ENCODE results near the gene PHIP. TPM values are rescaled to one million over a fixed set of nuclear protein-coding genes. Genes with fewer than 3 reads are reported as not detected.
A peak's percentile ranks its signal among the peaks of the same experiment; 100 is the strongest.
"Not testable (repeated sequence)": the region's sequence is repeated elsewhere in the genome, so short reads cannot be mapped to it uniquely, and the experiment has no call there.

PHIP gene
- total RNA-seq, 2 experiments from 2014 or later, result 29.1 to 30.2 TPM

- H3K27me3 Mint-ChIP-seq (ENCODE audit: low read depth), result peaks cover 24% of the 10 kb centered on the region
- peak overlapping the region; percentile 53 for H3K4me3 Mint-ChIP-seq
- H3K27ac Mint-ChIP-seq, result no peak overlapping the region
- peak; percentile 83 for ATAC-seq
- POLR2A ChIA-PET, result interaction anchor here (1.0 to 1.1 kb wide), 2 partner anchors 16 to 167 kb away, joined by 3 read pairs; partner anchors contain the start of gene PHIP
- H3K9me3 Mint-ChIP-seq (ENCODE audit: insufficient read depth), result no peaks in the 10 kb centered on the region
- DNase-seq, result peak; percentile 30
- H3K4me1 Mint-ChIP-seq (ENCODE audit: low read depth), result peaks cover 18% of the 10 kb centered on the region
- CTCF ChIA-PET, result no interaction called here
- peaks cover 12% of the 10 kb centered on the region for H3K36me3 Mint-ChIP-seq (ENCODE audit: low read depth)
Measured at GRCh38 chr6:78910591-78911171, 167.4 kb downstream of the PHIP start.

- Mint-ChIP-seq H3K27ac (no peak overlapping the region), H3K4me3 (peak overlapping the region; percentile 53), H3K27me3 (ENCODE audit: low read depth) (peaks cover 24% of the 10 kb centered on the region), H3K4me1 (ENCODE audit: low read depth) (peaks cover 18% of the 10 kb centered on the region), H3K9me3 (ENCODE audit: insufficient read depth) (no peaks in the 10 kb centered on the region), H3K36me3 (ENCODE audit: low read depth) (peaks cover 12% of the 10 kb centered on the region)
- ATAC-seq (no peak), DNase-seq (no peak)
- ChIA-PET CTCF (no interaction called here), POLR2A (interaction anchor here (1.1 kb wide), 1 partner anchor 168 kb away, joined by 3 read pairs; the partner anchor contains the start of gene PHIP)
Measured at GRCh38 chr6:78910010-78910409, 168.0 kb downstream of the PHIP start.

- ChIA-PET CTCF (no interaction called here), POLR2A (no interaction called here)
- DNase-seq (no peak), ATAC-seq (no peak)
- Mint-ChIP-seq H3K27me3 (ENCODE audit: low read depth) (peaks cover 24% of the 10 kb centered on the region), H3K27ac (no peak overlapping the region), H3K4me1 (ENCODE audit: low read depth) (peaks cover 18% of the 10 kb centered on the region), H3K36me3 (ENCODE audit: low read depth) (peaks cover 12% of the 10 kb centered on the region), H3K9me3 (ENCODE audit: insufficient read depth) (no peaks in the 10 kb centered on the region), H3K4me3 (no peak overlapping the region)
Measured at GRCh38 chr6:78909391-78909790, 168.7 kb downstream of the PHIP start.

- Mint-ChIP-seq H3K4me1 (ENCODE audit: low read depth) (peaks cover 18% of the 10 kb centered on the region), H3K9me3 (ENCODE audit: insufficient read depth) (no peaks in the 10 kb centered on the region), H3K36me3 (ENCODE audit: low read depth) (peaks cover 14% of the 10 kb centered on the region), H3K4me3 (no peak overlapping the region), H3K27ac (no peak overlapping the region), H3K27me3 (ENCODE audit: low read depth) (peaks cover 24% of the 10 kb centered on the region)
- DNase-seq (no peak), ATAC-seq (no peak)
- ChIA-PET POLR2A (no interaction called here), CTCF (no interaction called here)
Measured at GRCh38 chr6:78908621-78909020, 169.4 kb downstream of the PHIP start.

GRCh38 chr6:78896227-78896626 is 181.8 kb downstream of the PHIP start:
- ChIA-PET POLR2A (no interaction called here), CTCF (no interaction called here)
- H3K27ac Mint-ChIP-seq, result no peak overlapping the region
- no peaks in the 10 kb centered on the region for H3K9me3 Mint-ChIP-seq (ENCODE audit: insufficient read depth)
- ATAC-seq (no peak), DNase-seq (no peak)
- H3K36me3 Mint-ChIP-seq (ENCODE audit: low read depth), result no peaks in the 10 kb centered on the region
- no peaks in the 10 kb centered on the region for H3K4me1 Mint-ChIP-seq (ENCODE audit: low read depth)
- no peak overlapping the region for H3K4me3 Mint-ChIP-seq
- no peaks in the 10 kb centered on the region for H3K27me3 Mint-ChIP-seq (ENCODE audit: low read depth)

GRCh38 chr6:78889901-78890300 is 188.2 kb downstream of the PHIP start:
- H3K36me3 Mint-ChIP-seq (ENCODE audit: low read depth); DNase-seq; POLR2A ChIA-PET; H3K4me3 Mint-ChIP-seq; H3K4me1 Mint-ChIP-seq (ENCODE audit: low read depth); H3K9me3 Mint-ChIP-seq (ENCODE audit: insufficient read depth); H3K27me3 Mint-ChIP-seq (ENCODE audit: low read depth); ATAC-seq; H3K27ac Mint-ChIP-seq; CTCF ChIA-PET: not testable (repeated sequence)

Other genes starting within 250 kb of the PHIP start
- gene IRAK1BP1, start 210.7 kb downstream of the PHIP start, total RNA-seq, result 1 to 10 TPM; 2.1 to 2.4 TPM
- gene HMGN3, start 156.4 kb upstream of the PHIP start, total RNA-seq, result 10 to 100 TPM; 56.3 to 56.5 TPM

Data from activated CD8-positive, alpha-beta T cell treated with anti-CD3 and anti-CD28 coated beads, Interleukin-2, amount 10 ng/mL, durations not matched to agents 7 days and 5 days (primary cell).